ENCODE results near the gene SPAG4.

GRCh38 chr20:35586751-35587425, 28.7 kb upstream of the SPAG4 start:
- TF ChIP-seq CTCF (IDR thresholded peaks at IDR 0.05) = no peak
- TF ChIP-seq POLR2A (IDR thresholded peaks at IDR 0.05) = no peak
